HAP-1 (cell line): Measurements from ENCODE around the gene SLC25A46.

Experiments
- DNase-seq, 2 experiments: peaks; one replicate each; pipeline ENCODE4 v3.0.0-alpha.2; 2016 to 2020; ENCODE audit warnings: low spot score in 2 of 2
- H3K27me3 ChIP-seq: fragments of 250-450 bp; sonication (Bioruptor Pico); 2 replicates; pipeline ENCODE4 v1.5.1; 2020; ENCODE audit warnings: low read depth, mild to moderate bottlenecking, moderate library complexity
- H3K36me3 ChIP-seq: fragments of 250-450 bp; sonication (Bioruptor Pico); replicated peaks from 2 replicates; pipeline ENCODE4 v1.5.1; 2020; ENCODE audit warnings: mild to moderate bottlenecking
- H3K4me1 ChIP-seq: fragments of 250-450 bp; sonication (Bioruptor Pico); 2 replicates; pipeline ENCODE4 v1.5.1; 2020; ENCODE audit warnings: mild to moderate bottlenecking
- H3K4me3 ChIP-seq: fragments of 250-450 bp; sonication (Bioruptor Pico); 2 replicates; pipeline ENCODE4 v1.5.1; 2020; ENCODE audit warnings: mild to moderate bottlenecking, moderate library complexity
- H3K9me3 ChIP-seq: fragments of 250-450 bp; sonication (Bioruptor Pico); 2 replicates; pipeline ENCODE4 v1.5.1; 2020; ENCODE audit warnings: mild to moderate bottlenecking, moderate library complexity
- in situ Hi-C: fragments of 300-500 bp; cut with MboI; formaldehyde crosslinking; loops from 3 replicates; pipeline ENCODE4 v1.14.3; 2020; ENCODE audit warnings: low sequenced_read_pairs, inconsistent platforms, mixed read lengths

SLC25A46 gene

DNA sequence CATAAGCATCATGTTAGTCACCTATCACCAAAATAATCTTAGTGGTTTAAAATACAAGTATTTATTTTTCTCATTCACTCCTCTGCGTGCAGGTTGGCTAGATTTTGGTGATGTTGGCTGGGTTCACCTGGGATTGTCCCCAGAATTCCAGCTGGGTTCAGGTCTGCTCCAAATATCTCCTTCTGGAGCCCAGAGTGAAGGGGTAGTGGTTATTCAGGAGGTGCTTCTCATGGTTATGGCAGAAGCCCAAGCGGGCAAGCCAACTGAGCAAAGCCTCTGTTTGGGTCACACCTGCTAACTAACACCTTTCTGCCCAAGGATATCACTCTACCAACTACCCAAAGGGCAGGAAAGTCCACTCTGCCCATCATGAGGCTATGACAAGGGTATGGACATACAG, 4.7 kb upstream of the SLC25A46 start:
- Histone ChIP-seq H3K36me3 (no peaks in the 10 kb centered on the region), H3K27me3 (peaks cover 4% of the 10 kb centered on the region; the same call in 1 of the 2 replicates), H3K9me3 (no peaks in the 10 kb centered on the region; the same call in 1 of the 2 replicates), H3K4me1 (peaks cover 4% of the 10 kb centered on the region; the same call in 1 of the 2 replicates), H3K4me3 (no peak overlapping the region)
- in situ Hi-C loops: no loop called here
- no peak for DNase-seq

DNA sequence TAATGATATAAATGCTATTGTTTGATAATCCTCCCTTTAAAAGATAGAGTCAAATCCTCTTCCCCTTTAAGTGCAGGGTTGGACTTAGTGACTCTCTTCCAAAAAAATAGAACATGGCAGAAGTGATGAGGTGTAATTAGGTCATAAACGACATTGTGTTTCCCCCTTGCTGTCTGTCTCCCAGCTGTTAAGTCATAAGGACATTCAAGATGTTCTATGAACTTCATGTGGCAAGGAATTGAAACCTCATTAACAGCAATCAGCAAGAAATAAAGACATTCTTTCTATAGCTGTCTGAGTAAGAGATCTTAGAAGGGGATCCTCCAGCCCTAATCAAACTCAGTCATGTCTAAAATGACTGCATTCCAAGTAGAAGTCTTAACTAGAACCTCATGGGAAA, 3.3 kb upstream of the SLC25A46 start:
- Histone ChIP-seq H3K4me1 (peaks cover 12% of the 10 kb centered on the region), H3K4me3 (no peak overlapping the region), H3K36me3 (no peaks in the 10 kb centered on the region), H3K27me3 (peaks cover 4% of the 10 kb centered on the region; the same call in 1 of the 2 replicates), H3K9me3 (no peaks in the 10 kb centered on the region; the same call in 1 of the 2 replicates)
- DNase-seq: no peak
- in situ Hi-C loops: no loop called here

DNA sequence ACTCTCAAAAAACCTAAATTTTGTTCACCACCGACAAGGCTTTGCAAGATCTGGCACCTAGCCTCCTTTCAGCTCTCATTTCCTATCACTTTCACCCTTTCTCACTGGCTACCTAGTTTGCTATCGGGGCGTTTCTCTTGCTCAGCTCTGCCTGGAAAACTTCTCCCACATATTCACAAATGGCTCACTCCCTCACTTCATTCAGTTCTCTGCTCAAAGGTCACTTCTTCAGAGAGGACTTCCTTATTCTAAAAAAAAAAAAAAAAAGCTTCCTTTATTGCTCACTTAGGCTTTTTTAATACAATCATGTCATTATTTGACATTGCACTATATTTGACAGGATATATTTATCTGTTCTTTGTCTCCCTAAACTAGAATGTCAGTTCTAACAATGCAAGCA, 2.1 kb upstream of the SLC25A46 start:
- DNase-seq: no peak
- peaks cover 12% of the 10 kb centered on the region for H3K4me1 ChIP-seq
- H3K4me3 ChIP-seq: no peak overlapping the region
- peaks cover 4% of the 10 kb centered on the region; the same call in 1 of the 2 replicates for H3K27me3 ChIP-seq
- H3K9me3 ChIP-seq: no peaks in the 10 kb centered on the region; the same call in 1 of the 2 replicates
- no peaks in the 10 kb centered on the region for H3K36me3 ChIP-seq
- in situ Hi-C loops: no loop called here

DNA sequence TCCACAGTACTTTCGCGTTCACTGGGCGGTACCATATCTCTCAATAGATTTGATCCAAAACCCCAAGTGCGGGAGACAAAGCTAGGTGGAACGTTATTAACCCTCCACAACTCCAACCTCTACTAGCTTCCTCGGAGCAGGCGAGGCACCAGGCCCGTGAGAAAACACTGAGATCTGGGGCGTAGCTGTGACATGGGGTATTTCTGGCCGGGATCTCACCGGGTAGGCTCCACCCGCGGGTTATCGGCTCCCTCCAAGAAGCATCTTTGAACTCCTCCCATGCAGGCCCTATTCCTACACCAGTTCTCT, 350 bp upstream of the SLC25A46 start:
- Histone ChIP-seq H3K27me3 (peaks cover 4% of the 10 kb centered on the region; the same call in 1 of the 2 replicates), H3K4me3 (peak overlapping the region; percentile 75), H3K4me1 (peaks cover 12% of the 10 kb centered on the region), H3K9me3 (no peaks in the 10 kb centered on the region), H3K36me3 (no peaks in the 10 kb centered on the region)
- no peak for DNase-seq
- in situ Hi-C loops: no loop called here

DNA sequence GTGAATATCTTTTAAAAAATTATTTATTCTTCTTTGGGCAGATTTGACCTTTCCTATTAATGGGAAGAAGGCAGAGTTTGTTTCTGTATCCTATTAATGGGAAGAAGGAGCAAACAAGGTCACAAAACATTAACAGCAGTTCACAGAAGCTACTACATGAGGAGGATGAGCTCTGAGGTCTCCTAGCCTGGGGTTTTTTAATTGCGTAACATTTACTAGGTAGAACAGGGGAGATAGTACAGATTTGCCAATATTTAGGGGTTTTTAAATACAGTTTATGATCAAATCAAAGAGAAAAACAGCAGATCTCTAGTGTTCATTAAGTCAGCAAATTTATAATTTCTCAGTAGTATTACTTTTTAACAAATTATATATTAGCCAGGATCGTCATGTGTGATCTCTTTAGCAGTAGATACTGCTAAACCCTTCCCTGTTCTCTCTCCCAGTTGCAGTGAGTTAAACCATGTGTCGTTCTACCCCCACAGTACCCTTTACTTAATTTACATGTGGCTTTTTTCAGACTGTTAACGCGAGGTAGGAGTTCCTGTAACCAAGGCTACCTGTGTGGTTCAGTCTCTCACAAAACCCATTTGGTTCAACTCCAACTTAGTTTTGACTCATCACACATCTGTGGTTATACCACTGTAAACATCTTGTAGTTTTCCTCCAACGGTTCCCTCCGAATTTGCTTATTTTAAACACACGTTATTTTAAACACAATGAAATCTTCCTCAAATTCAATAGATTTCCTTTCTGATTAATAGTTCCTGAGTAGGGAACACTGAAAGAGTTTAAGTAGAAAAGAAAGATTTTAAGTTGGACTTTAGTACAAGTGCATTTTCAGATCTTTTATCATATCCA, 13.3 kb downstream of the SLC25A46 start:
- DNase-seq: no peak
- no peaks in the 10 kb centered on the region for H3K4me1 ChIP-seq
- in situ Hi-C loops: loop anchor here (25.0 kb wide), 2 partner anchors 310 to 510 kb away; partner anchors contain the start of gene TSLP
- H3K27me3 ChIP-seq: no peaks in the 10 kb centered on the region
- H3K36me3 ChIP-seq: peaks cover 15% of the 10 kb centered on the region
- H3K4me3 ChIP-seq: no peak overlapping the region
- no peaks in the 10 kb centered on the region for H3K9me3 ChIP-seq

DNA sequence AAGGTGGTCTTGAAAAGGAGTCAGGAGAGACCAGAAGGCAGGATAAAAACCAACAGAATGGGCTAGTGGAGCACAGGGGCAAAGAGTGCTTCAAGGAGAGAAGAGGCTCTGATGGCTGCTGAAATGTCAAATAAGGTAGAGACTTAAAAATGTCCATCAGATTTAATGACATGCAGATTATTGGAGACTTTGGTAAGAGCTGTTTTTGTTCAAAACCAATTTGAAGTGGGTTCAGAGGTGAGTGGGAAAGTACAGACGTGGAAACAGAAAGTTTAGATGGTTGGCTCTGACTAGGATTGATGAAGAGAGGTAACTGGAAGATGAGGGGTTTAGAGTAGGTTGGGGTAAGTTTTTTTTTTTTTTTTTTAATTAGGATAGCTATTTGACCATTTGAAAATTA, 14.1 kb downstream of the SLC25A46 start:
- Histone ChIP-seq H3K4me1 (no peaks in the 10 kb centered on the region), H3K4me3 (no peak overlapping the region), H3K27me3 (no peaks in the 10 kb centered on the region), H3K36me3 (peaks cover 9% of the 10 kb centered on the region), H3K9me3 (no peaks in the 10 kb centered on the region)
- in situ Hi-C loops: loop anchor here (25.0 kb wide), 2 partner anchors 309 to 509 kb away; partner anchors contain the start of gene TSLP
- DNase-seq: no peak

DNA sequence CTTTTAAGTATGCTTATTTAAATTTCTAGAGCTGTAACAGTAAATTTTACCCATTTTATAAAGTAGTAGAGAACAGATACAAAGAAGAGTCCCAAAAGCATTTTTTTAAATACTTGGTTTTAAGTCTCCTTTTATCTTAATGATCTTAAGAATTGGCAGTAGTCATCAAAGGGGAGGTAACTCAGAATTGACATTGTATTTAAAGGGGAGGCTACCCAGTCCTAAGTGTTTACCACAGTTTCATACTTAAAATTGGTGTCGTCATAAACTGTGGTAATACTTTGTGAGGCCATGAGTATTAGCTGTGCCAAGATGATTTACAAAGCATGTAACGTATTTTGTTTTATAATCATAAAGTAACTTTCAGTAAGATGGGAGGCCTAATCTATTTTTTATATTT, 14.8 kb downstream of the SLC25A46 start:
- no peak for DNase-seq
- Histone ChIP-seq H3K27me3 (no peaks in the 10 kb centered on the region), H3K9me3 (no peaks in the 10 kb centered on the region), H3K36me3 (peaks cover 9% of the 10 kb centered on the region), H3K4me3 (no peak overlapping the region), H3K4me1 (no peaks in the 10 kb centered on the region)
- in situ Hi-C loops: loop anchor here (25.0 kb wide), 2 partner anchors 309 to 509 kb away; partner anchors contain the start of gene TSLP

DNA sequence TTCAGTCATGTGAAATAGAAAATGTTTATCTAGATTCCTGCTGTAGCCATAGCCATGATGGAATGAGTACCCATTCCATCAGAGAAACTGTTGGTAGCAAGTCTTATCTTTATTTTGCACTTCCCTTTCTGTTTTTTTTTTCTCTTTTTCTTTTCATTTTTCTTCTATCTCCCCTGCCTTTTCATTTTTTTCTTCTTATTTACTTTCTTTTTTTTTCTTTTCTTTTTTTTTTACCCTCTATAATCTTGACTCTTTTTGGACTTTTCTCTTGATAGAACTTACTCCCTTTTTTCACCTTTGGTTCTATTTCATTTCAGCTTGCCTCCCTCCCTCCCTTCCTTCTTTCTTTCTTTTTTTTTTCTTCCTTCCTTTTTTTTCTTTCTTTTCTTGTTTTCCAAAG, 15.4 kb downstream of the SLC25A46 start:
- in situ Hi-C loops: loop anchor here (25.0 kb wide), 2 partner anchors 308 to 508 kb away; partner anchors contain the start of gene TSLP
- H3K4me1 ChIP-seq: no peaks in the 10 kb centered on the region
- no peak for DNase-seq
- no peaks in the 10 kb centered on the region for H3K9me3 ChIP-seq
- no peak overlapping the region for H3K4me3 ChIP-seq
- H3K27me3 ChIP-seq: no peaks in the 10 kb centered on the region
- H3K36me3 ChIP-seq: peaks cover 9% of the 10 kb centered on the region

DNA sequence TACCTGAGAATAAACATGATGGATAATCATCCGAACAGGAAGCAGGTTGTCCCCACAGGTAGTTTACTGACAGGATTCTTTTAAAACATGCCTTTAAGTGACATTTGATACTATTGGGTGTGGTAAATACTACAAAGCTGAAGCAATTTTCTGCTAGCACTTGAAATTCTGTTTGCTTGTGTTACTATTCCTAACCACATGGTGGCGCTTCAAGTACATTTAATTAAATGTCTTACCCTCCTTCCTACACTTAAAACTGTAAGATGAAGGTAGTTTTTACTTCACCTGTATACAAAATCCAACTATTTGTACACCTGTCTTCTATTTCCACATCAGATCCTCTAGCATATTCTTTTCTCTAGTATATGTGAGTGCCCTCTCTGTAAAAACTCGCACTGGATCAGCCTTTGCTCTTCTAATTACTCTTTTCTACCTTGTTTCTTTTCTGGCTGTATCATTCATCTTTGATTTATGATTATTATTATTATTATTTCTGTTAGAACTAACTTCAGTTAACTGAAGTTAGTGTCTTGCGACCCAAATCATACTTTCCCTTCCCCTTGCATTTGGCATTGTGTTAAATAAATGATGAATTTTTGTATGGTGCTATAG, 18.4 kb downstream of the SLC25A46 start:
- peak; percentile 36 to 49 for DNase-seq
- Histone ChIP-seq H3K4me3 (no peak overlapping the region), H3K36me3 (peaks cover 12% of the 10 kb centered on the region), H3K9me3 (no peaks in the 10 kb centered on the region), H3K27me3 (no peaks in the 10 kb centered on the region), H3K4me1 (no peaks in the 10 kb centered on the region)
- in situ Hi-C loops: loop anchor here (25.0 kb wide), 2 partner anchors 305 to 505 kb away; partner anchors contain the start of gene TSLP

DNA sequence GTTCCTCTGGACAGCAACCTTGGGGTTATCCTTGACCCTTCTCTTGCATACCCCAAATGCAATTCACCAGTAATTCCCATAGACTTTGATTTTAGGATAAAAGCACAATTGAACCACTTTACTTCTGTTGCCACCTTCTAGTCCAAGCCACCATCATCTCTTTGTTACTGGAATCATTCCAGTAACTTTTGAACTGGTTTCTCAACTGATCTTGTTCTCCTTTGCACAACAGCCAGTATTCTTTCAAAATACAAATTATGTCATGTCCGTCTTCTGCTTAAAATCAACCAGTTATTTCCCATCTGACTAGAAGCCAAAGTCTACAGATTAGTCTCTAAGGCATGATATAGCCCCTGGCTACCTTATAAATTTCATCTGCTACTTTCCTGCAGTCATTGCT, 21.4 kb downstream of the SLC25A46 start:
- H3K27me3 ChIP-seq: no peaks in the 10 kb centered on the region
- DNase-seq: no peak
- H3K4me3 ChIP-seq: no peak overlapping the region
- in situ Hi-C loops: loop anchor here (25.0 kb wide), 2 partner anchors 302 to 502 kb away; partner anchors contain the start of gene TSLP
- H3K9me3 ChIP-seq: no peaks in the 10 kb centered on the region
- H3K36me3 ChIP-seq: peaks cover 15% of the 10 kb centered on the region
- H3K4me1 ChIP-seq: no peaks in the 10 kb centered on the region

DNA sequence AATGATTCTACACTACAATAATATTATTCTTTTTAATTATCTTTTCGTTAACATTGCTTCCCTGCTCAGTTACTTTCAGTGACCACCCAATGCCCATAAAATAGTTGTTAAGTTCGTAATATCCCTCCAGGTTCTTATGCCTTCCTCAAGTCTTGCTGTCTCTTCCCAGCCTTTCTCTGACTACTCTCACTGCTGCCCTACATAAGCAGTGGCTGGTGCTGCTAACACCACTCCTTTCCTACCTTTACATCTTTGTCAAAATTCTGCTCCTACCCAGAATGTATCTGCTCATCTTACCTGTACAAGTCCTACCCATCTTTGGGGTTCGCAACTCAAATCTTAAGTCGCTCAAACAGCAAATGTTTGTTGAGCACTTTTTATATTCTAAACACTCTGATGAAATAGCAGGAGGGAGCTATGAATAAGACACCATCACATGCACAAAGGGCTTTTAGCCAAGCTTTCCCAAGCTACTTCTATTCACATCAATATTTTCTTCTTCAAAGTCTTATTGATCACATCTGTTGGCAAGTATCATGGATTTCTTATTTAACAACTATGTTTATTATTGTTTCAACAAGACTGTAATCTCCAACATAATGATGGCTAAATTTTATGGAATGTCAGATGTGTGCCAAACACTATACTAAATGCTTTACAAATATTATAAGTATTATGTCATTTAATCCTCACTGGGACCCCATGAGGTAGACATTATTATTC, 29.5 kb downstream of the SLC25A46 start:
- H3K4me3 ChIP-seq: no peak overlapping the region
- H3K36me3 ChIP-seq: no peaks in the 10 kb centered on the region
- DNase-seq: no peak
- in situ Hi-C loops: loop anchor here (25.0 kb wide), 2 partner anchors 294 to 494 kb away; partner anchors contain the start of gene TSLP
- H3K4me1 ChIP-seq: no peaks in the 10 kb centered on the region
- H3K9me3 ChIP-seq: no peaks in the 10 kb centered on the region
- H3K27me3 ChIP-seq: no peaks in the 10 kb centered on the region

DNA sequence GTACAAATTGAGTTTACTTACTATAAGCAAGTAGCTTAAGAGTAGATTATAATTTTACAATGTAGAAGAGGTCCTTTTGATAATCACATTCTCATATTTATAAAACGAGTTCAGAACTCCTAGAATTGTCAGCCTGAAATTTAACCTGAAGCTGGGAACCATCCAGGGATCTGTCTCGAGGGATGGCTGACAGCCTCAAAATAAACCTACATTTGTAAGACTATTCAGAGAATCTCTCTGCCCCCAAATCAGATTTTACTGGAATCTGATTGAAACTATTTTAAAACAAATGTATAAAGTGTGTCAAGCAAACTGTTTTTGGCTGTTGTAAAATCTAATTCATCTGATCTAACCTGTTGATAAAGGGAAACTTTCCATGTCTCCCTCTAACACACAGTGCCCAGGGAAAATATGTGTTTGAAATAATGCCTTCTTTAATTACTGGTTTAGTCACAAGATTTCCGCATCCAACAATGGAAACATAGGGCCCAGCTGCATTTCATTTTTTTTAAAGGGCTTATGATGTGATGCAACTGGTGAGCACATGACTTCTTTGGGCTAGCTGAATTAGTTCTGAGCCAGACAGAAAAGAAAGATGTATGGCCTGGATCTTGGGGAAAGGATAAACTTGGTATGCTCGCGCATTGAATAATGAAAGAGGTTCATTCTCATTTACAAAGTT, 30.3 kb downstream of the SLC25A46 start:
- no peak for DNase-seq
- in situ Hi-C loops: loop anchor here (25.0 kb wide), 2 partner anchors 293 to 493 kb away; partner anchors contain the start of gene TSLP
- H3K36me3 ChIP-seq: no peaks in the 10 kb centered on the region

DNA sequence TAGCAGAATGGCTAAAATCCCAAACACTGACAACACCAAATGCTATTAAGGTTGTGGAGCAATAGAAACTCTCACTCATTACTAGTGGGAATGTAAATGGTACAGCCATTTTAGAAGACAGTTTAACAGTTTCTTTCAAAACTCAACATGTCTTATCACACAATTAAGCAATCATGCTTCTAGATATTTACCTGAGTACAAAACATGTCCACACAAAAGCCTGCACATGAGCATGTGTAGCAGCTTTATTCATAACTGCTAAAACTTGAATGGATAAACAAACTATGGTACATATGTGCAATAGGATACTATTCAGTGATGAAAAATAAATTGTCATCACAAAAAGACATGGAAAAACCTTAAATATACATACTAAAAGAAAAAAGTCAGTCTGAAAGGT, 31.5 kb downstream of the SLC25A46 start:
- no peaks in the 10 kb centered on the region for H3K4me1 ChIP-seq
- no peaks in the 10 kb centered on the region for H3K9me3 ChIP-seq
- no peak for DNase-seq
- H3K4me3 ChIP-seq: no peak overlapping the region
- H3K27me3 ChIP-seq: no peaks in the 10 kb centered on the region
- in situ Hi-C loops: loop anchor here (25.0 kb wide), 2 partner anchors 292 to 492 kb away; partner anchors contain the start of gene TSLP
- H3K36me3 ChIP-seq: no peaks in the 10 kb centered on the region

More for the DNA sequence above, 30.3 kb downstream of the SLC25A46 start:
- Histone ChIP-seq H3K27me3 (no peaks in the 10 kb centered on the region), H3K4me3 (no peak overlapping the region), H3K4me1 (no peaks in the 10 kb centered on the region), H3K9me3 (no peaks in the 10 kb centered on the region)
